Activated naive CD4-positive, alpha-beta T cell treated with Interleukin-2 at 50 U/mL for 16 hours (primary cell): ENCODE results near the gene IL1RAP.
"Not testable (repeated sequence)": the region's sequence is repeated elsewhere in the genome, so short reads cannot be mapped to it uniquely, and the experiment has no call there.

Experiments used
- DNase-seq: peaks from one replicate; pipeline ENCODE4 v3.0.0-alpha.2; 2020

The IL1RAP gene

GRCh38 chr3:190513409-190514370 lies at the start of gene IL1RAP:
Gene IL1RAP, plus strand, starts transcription at chr3:190514085. Its CDS starts 50,205 bp downstream, at chr3:190564290.
- DNase-seq, result peak; percentile 88

DNA sequence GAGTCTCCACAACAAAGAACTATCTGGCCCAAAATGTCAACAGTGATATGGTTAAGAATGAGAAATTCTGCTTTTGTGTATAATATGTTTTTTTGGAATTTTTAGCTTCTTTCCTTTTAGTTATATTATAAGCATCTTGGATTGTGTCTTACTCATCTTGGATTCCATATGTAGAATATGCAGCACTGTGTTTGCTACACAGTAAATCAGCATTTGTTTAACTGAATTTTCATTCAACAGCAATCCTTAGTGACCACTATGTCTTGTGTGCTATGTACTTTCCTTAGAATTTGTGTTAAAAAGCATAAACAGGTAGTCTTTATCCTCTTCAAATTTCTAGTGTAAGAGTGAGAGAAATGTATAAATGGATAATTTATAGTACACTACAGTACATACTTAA lies 46.0 kb upstream of the IL1RAP start:
- DNase-seq, result no peak

- DNase-seq, result not testable (repeated sequence)
Measured at GRCh38 chr3:190473261-190473660, 40.6 kb upstream of the IL1RAP start.

DNA sequence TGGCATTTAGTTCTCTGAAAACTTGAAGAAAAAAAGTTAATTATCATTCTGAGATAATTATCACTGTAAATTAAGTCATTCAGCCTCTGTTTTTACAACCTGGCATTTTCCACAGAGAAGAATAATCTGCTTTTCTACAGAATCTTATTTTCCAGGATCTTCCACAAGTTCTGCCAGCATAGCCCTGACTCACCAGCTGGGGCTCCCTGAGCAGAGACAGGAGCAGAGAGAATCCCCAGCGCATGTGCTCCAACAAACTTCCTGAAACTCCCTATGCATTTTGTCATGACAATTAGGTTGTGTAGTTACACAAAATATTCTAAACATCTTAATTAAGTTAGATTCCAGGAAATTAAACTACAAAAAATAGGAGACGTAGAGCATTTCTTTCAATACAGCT lies 32.1 kb upstream of the IL1RAP start:
- no peak for DNase-seq

- no peak for DNase-seq
Measured at GRCh38 chr3:190485830-190486532, 27.9 kb upstream of the IL1RAP start.

- no peak for DNase-seq
Measured at GRCh38 chr3:190486533-190486864, 27.4 kb upstream of the IL1RAP start.

- no peak for DNase-seq
Measured at GRCh38 chr3:190486908-190487607, 26.8 kb upstream of the IL1RAP start.

- DNase-seq, result peak; percentile 9
Measured at GRCh38 chr3:190491533-190492054, 22.3 kb upstream of the IL1RAP start.

DNA sequence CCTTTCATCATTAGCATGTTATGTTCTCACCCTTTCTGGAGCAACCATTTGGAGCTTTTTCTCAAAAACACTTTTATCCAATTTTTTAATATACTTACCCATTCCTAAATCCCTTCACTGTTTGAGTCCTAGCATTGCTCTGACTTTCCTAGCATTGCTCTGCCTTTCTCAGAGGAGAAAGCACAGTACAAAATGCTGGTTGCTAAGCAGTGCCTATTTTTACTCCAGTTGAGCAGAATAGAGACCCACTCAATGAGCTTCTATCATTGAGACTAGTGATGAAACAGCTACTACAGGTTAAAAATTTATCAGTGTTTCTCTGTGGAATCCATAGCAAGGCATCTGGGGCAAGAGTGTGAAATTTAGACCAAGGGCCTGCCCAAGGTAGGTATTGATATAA lies 21.8 kb upstream of the IL1RAP start:
- no peak for DNase-seq

GRCh38 chr3:190492966-190493365 lies 20.9 kb upstream of the IL1RAP start:
- DNase-seq, result no peak

GRCh38 chr3:190494907-190495306 lies 19.0 kb upstream of the IL1RAP start:
- DNase-seq, result no peak

- no peak for DNase-seq
Measured at GRCh38 chr3:190495354-190495753, 18.5 kb upstream of the IL1RAP start.

DNA sequence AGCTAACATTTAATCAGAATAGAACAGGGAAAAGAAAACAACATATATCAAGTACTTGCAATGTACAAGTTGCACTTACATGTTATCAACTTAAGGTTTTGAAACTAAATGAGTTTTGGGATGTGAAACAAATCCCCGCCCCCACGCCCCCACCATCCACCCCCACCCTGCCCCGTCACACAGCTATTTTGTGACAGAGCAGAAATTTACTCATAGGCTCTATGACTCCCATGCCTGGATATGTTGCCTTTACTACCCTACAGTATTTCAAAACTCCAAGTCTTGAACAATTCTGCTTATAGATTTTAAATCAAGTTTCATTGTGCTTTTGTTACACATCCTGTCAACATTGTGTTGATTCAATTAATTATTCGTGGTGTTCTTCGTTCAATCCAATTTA lies 18.1 kb upstream of the IL1RAP start:
- DNase-seq, result no peak

- no peak for DNase-seq
Measured at GRCh38 chr3:190496859-190497258, 17.0 kb upstream of the IL1RAP start.

DNA sequence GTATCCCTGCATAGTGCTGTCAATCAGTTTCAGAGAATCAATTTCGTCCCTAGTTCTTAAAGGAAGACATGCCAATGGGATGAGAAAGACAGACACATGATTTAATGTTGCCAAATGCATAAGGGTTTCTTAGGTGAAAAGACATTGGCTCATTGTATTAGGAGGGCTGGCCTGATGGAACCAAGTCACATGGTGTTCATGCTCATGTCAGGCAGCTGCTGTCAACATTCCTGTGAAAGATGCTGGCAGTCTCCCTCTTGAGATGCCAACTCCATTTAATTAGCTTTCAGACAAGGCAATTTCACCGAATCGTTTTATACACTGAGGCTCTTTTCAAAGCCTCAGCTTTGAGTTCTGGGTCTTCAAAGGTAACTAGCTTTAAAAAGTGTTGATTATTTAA lies 16.1 kb upstream of the IL1RAP start:
- no peak for DNase-seq

GRCh38 chr3:190498293-190498692 lies 15.6 kb upstream of the IL1RAP start:
- DNase-seq, result no peak

- DNase-seq, result no peak
Measured at GRCh38 chr3:190499122-190499521, 14.8 kb upstream of the IL1RAP start.

DNA sequence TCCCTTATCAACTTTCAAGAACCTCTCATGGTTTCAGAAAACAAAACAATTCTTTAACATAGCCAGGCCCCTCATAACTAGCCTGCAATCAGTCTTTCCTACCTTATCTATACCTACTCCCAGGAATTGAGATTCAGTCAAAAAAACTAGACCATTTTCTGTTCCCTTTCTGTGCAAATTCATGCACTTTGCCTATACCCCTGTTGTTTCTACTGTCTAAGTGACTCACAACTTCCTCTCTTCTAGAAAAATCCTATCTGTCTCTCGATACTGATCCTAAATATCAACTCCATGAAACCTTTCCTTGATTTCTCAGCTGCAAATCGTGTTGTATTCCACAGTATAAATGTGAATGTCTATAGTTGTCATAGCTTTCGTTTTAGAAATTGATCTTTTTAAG lies 10.9 kb upstream of the IL1RAP start:
- DNase-seq, result no peak

GRCh38 chr3:190504354-190505125 lies 9.3 kb upstream of the IL1RAP start:
- no peak for DNase-seq

GRCh38 chr3:190505381-190506003 lies 8.4 kb upstream of the IL1RAP start:
- DNase-seq, result no peak

- no peak for DNase-seq
Measured at GRCh38 chr3:190506271-190506670, 7.6 kb upstream of the IL1RAP start.

DNA sequence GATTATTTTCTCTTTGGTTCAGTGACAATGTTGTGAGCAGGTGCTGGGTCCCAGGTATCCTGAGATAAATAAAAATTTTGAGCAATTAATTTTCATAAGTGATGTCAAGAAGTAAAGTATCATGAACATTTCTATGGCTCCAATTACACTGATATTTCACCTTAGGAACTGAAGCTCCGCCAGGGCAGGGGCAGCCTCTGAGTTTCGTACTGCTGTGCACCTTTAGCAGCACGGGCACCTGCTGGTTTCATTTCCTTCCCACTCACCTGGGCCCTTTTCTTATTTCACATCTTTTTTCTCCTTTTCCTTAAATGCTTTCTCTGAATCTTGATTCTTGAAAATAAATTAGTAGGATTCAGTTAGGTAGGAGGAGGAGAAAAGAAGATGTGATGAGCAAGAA lies 1.2 kb upstream of the IL1RAP start:
- DNase-seq, result no peak
